BLaER1 treated with 17β-estradiol and CSF1 and Interleukin-3, amounts not matched to agents 10 nM and 100 nM (cell line): ENCODE measurements around the gene EXTL2.
"Not testable (repeated sequence)": the region's sequence is repeated elsewhere in the genome, so short reads cannot be mapped to it uniquely, and the experiment has no call there.

Source experiments
- H3K27ac ChIP-seq, 11 experiments: shearing (Covaris generic); formaldehyde crosslinking; 2 replicates each; pipeline ENCODE4 v1.8.1; 2022
- H3K27me3 ChIP-seq, 11 experiments: shearing (Covaris generic); formaldehyde crosslinking; 2 replicates each; pipeline ENCODE4 v1.8.1; 2022
- H3K36me3 ChIP-seq, 11 experiments: shearing (Covaris generic); formaldehyde crosslinking; 2 replicates each; pipeline ENCODE4 v1.8.1; 2022
- H3K4me1 ChIP-seq, 10 experiments: shearing (Covaris generic); formaldehyde crosslinking; 2 replicates each; pipeline ENCODE4 v1.8.1; 2022
- H3K4me2 ChIP-seq, 11 experiments: shearing (Covaris generic); formaldehyde crosslinking; 2 replicates each; pipeline ENCODE4 v1.8.1; 2022
- H3K4me3 ChIP-seq, 10 experiments: shearing (Covaris generic); formaldehyde crosslinking; 2 replicates each; pipeline ENCODE4 v1.8.1; 2022
- H3K9ac ChIP-seq, 11 experiments: shearing (Covaris generic); formaldehyde crosslinking; 2 replicates each; pipeline ENCODE4 v1.8.1; 2022
- H3K9me3 ChIP-seq, 11 experiments: shearing (Covaris generic); formaldehyde crosslinking; replicated peaks in 1 of 11; 2 replicates each; pipeline ENCODE4 v1.8.1; 2022
- H4K20me1 ChIP-seq, 11 experiments: shearing (Covaris generic); formaldehyde crosslinking; 2 replicates each; pipeline ENCODE4 v1.8.1; 2022
- Cebpa-rat ChIP-seq, 11 experiments: shearing (Covaris generic); IDR thresholded peaks; 2 replicates each; pipeline ENCODE4 v1.8.1; 2022

EXTL2 gene

GRCh38 chr1:100893718-100894117, 924 bp downstream of the EXTL2 start:
- peaks cover 28 to 39% (median 36%) of the 10 kb centered on the region in 11 experiments for H3K9me3 ChIP-seq
- H3K4me1 ChIP-seq = peaks cover 26 to 39% (median 32%) of the 10 kb centered on the region in 10 experiments
- H3K36me3 ChIP-seq = peaks cover 4 to 48% (median 35%) of the 10 kb centered on the region in 11 experiments; a peak in 20 of 22 replicates
- H3K27ac ChIP-seq = peak overlapping the region in 6 of 11 experiments; percentile 90 to 96 (median 95); a peak in 8 of 22 replicates
- peak overlapping the region in 9 of 10 experiments; percentile 84 to 98 (median 91); a peak in 18 of 20 replicates for H3K4me3 ChIP-seq
- peaks cover 0 to 9% (median 3%) of the 10 kb centered on the region in 11 experiments; a peak in 5 of 22 replicates for H4K20me1 ChIP-seq
- no peak for TF ChIP-seq Cebpa-rat (IDR thresholded peaks at IDR 0.05)
- H3K27me3 ChIP-seq = no peaks in the 10 kb centered on the region
- H3K4me2 ChIP-seq = peak overlapping the region; percentile 75 to 98 (median 89); a peak in 21 of 22 replicates
- peak overlapping the region in 10 of 11 experiments; percentile 66 to 96 (median 94); a peak in 17 of 22 replicates for H3K9ac ChIP-seq

DNA sequence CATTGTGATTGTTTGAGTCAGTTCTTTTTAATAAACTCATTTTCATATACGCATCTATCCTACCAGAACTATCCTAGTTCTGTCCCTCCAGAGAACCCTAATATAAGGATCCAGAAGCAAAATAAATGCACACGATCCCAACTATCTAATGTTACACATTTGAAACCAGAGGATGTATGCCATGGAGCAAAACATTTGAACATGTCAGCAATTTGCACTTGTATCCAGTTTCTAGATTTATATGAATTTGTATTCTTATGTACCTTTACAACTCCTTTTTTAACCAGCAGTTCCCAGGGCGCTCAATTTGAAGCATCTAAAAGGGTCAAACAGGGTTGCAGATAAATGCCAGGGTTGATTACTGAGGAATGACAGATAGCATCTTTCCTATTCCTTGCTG, 2.1 kb downstream of the EXTL2 start:
- 0 out of 22 replicates have a peak overlapping the region, but pooled peaks of 1 of the 11 experiments have one; percentile 10 for H3K9ac ChIP-seq
- peaks cover 38 to 51% (median 48%) of the 10 kb centered on the region in 11 experiments for H3K9me3 ChIP-seq
- H3K4me2 ChIP-seq = peak overlapping the region; percentile 10 to 98 (median 89); a peak in 18 of 22 replicates
- no peak overlapping the region for H3K4me3 ChIP-seq
- no peaks in the 10 kb centered on the region for H3K27me3 ChIP-seq
- H3K27ac ChIP-seq = no peak overlapping the region
- peaks cover 0 to 7% (median 0%) of the 10 kb centered on the region in 11 experiments; a peak in 5 of 22 replicates for H4K20me1 ChIP-seq
- H3K36me3 ChIP-seq = peaks cover 4 to 49% (median 46%) of the 10 kb centered on the region in 11 experiments; a peak in 19 of 22 replicates
- peaks cover 19 to 29% (median 25%) of the 10 kb centered on the region in 10 experiments for H3K4me1 ChIP-seq
- no peak for TF ChIP-seq Cebpa-rat (IDR thresholded peaks at IDR 0.05)

DNA sequence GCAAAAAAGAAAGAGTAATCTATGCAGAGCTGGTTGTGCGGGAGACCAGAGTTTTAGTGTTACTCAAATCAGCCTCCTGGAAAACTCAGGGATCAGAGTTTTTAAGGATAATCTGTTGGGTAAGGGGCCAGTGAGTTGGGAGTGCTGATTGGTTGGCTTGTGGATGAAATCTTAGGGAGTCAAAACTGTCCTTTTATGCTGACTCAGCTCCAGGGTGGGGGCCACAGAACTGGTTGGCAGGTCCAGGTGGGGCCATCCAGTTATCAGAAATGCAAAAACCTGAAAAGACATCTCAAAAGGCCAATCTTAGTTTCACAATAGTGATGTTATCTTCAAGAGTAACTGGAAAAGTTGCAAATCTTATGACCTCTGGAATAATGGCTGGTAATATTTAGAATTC, 3.3 kb downstream of the EXTL2 start:
- peaks cover 10 to 21% (median 17%) of the 10 kb centered on the region in 10 experiments for H3K4me1 ChIP-seq
- TF ChIP-seq Cebpa-rat (IDR thresholded peaks at IDR 0.05) = no peak
- no peak overlapping the region for H3K4me2 ChIP-seq
- H3K9me3 ChIP-seq = peaks cover 38 to 53% (median 50%) of the 10 kb centered on the region in 11 experiments
- H3K36me3 ChIP-seq = peaks cover 4 to 60% (median 49%) of the 10 kb centered on the region in 11 experiments; a peak in 19 of 22 replicates
- no peak overlapping the region for H3K4me3 ChIP-seq
- no peaks in the 10 kb centered on the region for H4K20me1 ChIP-seq
- H3K9ac ChIP-seq = no peak overlapping the region
- no peak overlapping the region for H3K27ac ChIP-seq
- H3K27me3 ChIP-seq = no peaks in the 10 kb centered on the region

DNA sequence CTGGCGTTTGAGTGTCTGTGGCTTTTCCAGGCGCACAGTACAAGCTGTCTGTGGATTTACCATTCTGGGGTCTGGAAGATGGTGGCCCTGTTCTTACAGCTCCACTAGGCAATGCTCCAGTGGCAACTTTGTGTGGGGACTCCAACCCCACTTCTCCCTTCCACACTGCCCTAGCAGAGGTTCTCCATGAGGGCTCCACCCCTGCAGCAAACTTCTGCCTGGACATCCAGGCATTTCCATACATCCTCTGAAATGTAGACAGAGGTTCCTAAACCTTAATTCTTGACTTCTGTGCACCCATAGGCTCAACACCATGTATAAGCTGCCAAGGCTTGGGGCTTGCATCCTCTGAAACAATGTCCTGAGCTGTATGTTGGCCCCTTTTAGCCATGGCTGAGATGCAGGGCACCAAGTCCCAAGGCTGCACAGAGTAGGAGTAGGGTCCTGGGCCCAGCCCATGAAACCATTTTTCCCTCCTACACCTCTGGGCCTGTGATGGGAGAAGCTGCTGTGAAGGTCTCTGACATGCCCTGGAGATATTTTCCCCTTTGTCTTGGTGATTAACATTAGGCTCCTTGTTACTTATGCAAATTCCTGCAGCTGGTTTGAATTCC, 4.7 kb downstream of the EXTL2 start:
- not testable (repeated sequence) for H3K27me3 ChIP-seq, H4K20me1 ChIP-seq, H3K9ac ChIP-seq, H3K4me2 ChIP-seq, H3K27ac ChIP-seq
- Histone ChIP-seq H3K4me1 (peaks cover 10 to 21% (median 17%) of the 10 kb centered on the region in 10 experiments), H3K36me3 (peaks cover 4 to 60% (median 50%) of the 10 kb centered on the region in 11 experiments; a peak in 19 of 22 replicates), H3K4me3 (peak overlapping the region in 6 of 10 experiments; percentile 7 to 36 (median 22); a peak in 8 of 20 replicates), H3K9me3 (peaks cover 38 to 53% (median 50%) of the 10 kb centered on the region in 11 experiments)

DNA sequence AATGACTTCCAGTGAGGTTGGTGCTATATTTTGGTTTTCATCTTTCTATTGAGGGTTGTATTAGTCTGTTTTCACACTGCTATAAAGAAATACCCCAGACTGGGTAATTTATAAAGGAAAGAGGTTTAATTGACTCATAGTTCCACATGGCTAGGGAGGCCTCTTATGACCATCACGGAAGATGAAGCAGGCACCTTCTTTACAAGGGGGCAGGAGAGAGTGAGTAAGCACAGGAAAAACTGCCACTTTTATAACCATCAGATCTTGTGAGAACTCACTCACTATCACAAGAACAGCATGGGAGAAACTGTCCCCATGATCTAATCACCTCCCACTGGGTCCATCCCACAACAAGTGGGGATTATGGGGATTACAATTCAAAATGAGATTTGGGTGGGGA, 5.6 kb downstream of the EXTL2 start:
- Histone ChIP-seq H3K4me3 (peak overlapping the region in 3 of 10 experiments; percentile 23 to 36 (median 35); a peak in 3 of 20 replicates), H3K9me3 (peaks cover 38 to 53% (median 50%) of the 10 kb centered on the region in 11 experiments), H3K36me3 (peaks cover 4 to 60% (median 50%) of the 10 kb centered on the region in 11 experiments; a peak in 19 of 22 replicates), H3K4me1 (peaks cover 9 to 21% (median 16%) of the 10 kb centered on the region in 10 experiments)
- not testable (repeated sequence) for H3K27me3 ChIP-seq, H3K27ac ChIP-seq, H4K20me1 ChIP-seq, H3K9ac ChIP-seq, H3K4me2 ChIP-seq

DNA sequence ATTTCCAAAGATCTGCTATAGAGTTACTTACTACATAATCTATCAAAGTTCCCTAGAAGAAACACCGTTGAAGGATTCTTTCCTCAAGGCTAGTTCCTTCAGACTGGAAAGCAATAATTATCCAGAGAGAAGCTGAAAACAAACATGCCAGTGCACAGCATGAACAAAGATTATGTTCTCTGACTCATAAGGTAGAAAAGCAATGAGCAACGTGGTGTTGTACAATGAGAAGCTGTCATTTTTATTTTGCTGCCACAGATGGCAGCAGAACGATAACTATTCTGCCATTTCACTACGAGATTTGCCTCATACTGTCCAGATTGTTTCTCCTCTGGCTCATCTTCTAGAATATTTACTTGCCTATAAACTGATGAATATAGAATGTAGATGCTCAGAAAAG, 10.7 kb downstream of the EXTL2 start:
- Histone ChIP-seq H3K4me3 (no peak overlapping the region), H3K9ac (no peak overlapping the region), H3K27ac (no peak overlapping the region), H3K27me3 (no peaks in the 10 kb centered on the region), H3K4me1 (peaks cover 0 to 23% (median 14%) of the 10 kb centered on the region in 10 experiments; a peak in 14 of 20 replicates), H4K20me1 (no peaks in the 10 kb centered on the region), H3K9me3 (peaks cover 12 to 17% (median 16%) of the 10 kb centered on the region in 11 experiments), H3K4me2 (0 out of 22 replicates have a peak overlapping the region, but pooled peaks of 1 of the 11 experiments have one; percentile 44), H3K36me3 (peaks cover 0 to 25% (median 19%) of the 10 kb centered on the region in 11 experiments; a peak in 19 of 22 replicates)
- TF ChIP-seq Cebpa-rat (IDR thresholded peaks at IDR 0.05) = no peak

GRCh38 chr1:100882698-100883097, 11.9 kb downstream of the EXTL2 start:
- H3K4me3 ChIP-seq = no peak overlapping the region
- H4K20me1 ChIP-seq = no peaks in the 10 kb centered on the region
- no peaks in the 10 kb centered on the region for H3K27me3 ChIP-seq
- peak overlapping the region in 4 of 11 experiments; percentile 21 to 58 (median 42); a peak in 5 of 22 replicates for H3K27ac ChIP-seq
- H3K9ac ChIP-seq = no peak overlapping the region
- peak in 5 of 11 experiments; percentile 7 to 50 (median 20); a peak in 3 of 22 replicates for TF ChIP-seq Cebpa-rat (IDR thresholded peaks at IDR 0.05)
- peaks cover 0 to 23% (median 14%) of the 10 kb centered on the region in 10 experiments; a peak in 14 of 20 replicates for H3K4me1 ChIP-seq
- peak overlapping the region in 7 of 11 experiments; percentile 21 to 68 (median 44); a peak in 10 of 22 replicates for H3K4me2 ChIP-seq
- peaks cover 0 to 4% (median 3%) of the 10 kb centered on the region in 11 experiments; a peak in 15 of 22 replicates for H3K9me3 ChIP-seq
- peaks cover 0 to 20% (median 7%) of the 10 kb centered on the region in 11 experiments; a peak in 14 of 22 replicates for H3K36me3 ChIP-seq

DNA sequence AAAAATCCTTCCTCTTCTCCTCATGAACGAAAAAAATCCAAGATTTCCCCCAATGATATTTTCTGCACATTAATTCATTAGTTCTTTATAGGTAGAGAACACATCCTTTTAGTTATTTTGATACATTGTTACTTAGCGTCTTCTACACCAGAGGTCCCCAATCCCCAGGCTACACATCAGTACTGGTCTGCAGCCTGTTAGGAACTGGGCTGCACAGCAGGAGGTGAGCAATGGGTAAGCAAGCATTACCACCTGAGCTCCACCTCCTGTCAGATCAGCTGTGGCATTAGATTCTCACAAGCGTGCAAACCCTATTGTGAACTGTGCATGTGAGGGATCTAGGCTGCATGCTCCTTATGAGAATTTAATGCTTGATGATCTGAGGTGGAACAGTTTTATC, 13.0 kb downstream of the EXTL2 start:
- Histone ChIP-seq H3K4me3 (no peak overlapping the region), H3K36me3 (peaks cover 0 to 20% (median 9%) of the 10 kb centered on the region in 11 experiments; a peak in 12 of 22 replicates), H3K9me3 (no peaks in the 10 kb centered on the region), H3K9ac (no peak overlapping the region), H3K27me3 (no peaks in the 10 kb centered on the region), H3K4me1 (peaks cover 0 to 23% (median 14%) of the 10 kb centered on the region in 10 experiments; a peak in 14 of 20 replicates), H3K4me2 (no peak overlapping the region), H3K27ac (no peak overlapping the region), H4K20me1 (no peaks in the 10 kb centered on the region)
- no peak for TF ChIP-seq Cebpa-rat (IDR thresholded peaks at IDR 0.05)

DNA sequence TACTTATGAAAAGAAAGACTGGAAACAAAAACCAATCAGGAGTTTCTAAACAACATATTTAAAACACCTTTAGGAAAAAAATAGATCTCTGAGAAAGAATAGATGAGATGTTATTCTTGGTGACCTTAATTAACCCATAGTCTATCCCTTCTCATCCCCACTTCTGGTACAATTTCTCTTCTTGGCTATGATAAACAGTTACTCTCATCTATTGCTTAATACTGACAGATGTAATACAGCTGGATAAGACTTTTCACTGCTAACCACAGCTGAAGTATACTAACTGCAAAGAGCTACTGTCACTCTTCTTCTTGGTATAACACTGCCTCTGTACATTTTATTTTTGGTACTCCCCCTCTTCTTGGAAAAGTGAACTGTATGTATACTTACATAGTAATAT, 15.2 kb downstream of the EXTL2 start:
- no peaks in the 10 kb centered on the region for H3K9me3 ChIP-seq
- H3K36me3 ChIP-seq = peaks cover 0 to 33% (median 8%) of the 10 kb centered on the region in 11 experiments; a peak in 11 of 22 replicates
- H3K4me1 ChIP-seq = peaks cover 0 to 23% (median 14%) of the 10 kb centered on the region in 10 experiments; a peak in 14 of 20 replicates
- H3K4me2 ChIP-seq = no peak overlapping the region
- no peak overlapping the region for H3K27ac ChIP-seq
- no peaks in the 10 kb centered on the region for H4K20me1 ChIP-seq
- no peak overlapping the region for H3K4me3 ChIP-seq
- TF ChIP-seq Cebpa-rat (IDR thresholded peaks at IDR 0.05) = no peak
- no peaks in the 10 kb centered on the region for H3K27me3 ChIP-seq
- H3K9ac ChIP-seq = no peak overlapping the region
